H1 (cell line): Measurements from ENCODE around the gene ERCC6. TPM values are rescaled to one million over a fixed set of nuclear protein-coding genes. Genes with fewer than 3 reads are reported as not detected.

Experiments used
- CTCF ChIA-PET: fragments of 300-600 bp; sonication (Branson Sonifier 250); formaldehyde crosslinking; loops from one replicate; lab custom pipeline; 2021; ENCODE audit not compliant: partially characterized antibody; lab: Charles Lee
- POLR2A ChIA-PET: fragments of 300-600 bp; sonication (Branson Sonifier 250); formaldehyde crosslinking; loops from one replicate; lab custom pipeline; 2021; ENCODE audit warnings: inconsistent platforms; ENCODE audit not compliant: partially characterized antibody; lab: Charles Lee
- DNase-seq, 2 experiments: peaks; one replicate each; pipeline versions ENCODE4 v3.0.0 to v3.0.0-alpha.2; 2010 to 2022; ENCODE audit warnings: low spot score in 2 of 2, low read depth in 1 of 2, mixed read lengths in 1 of 2
- FAIRE-seq: peaks from 2 replicates; lab custom pipeline; 2011; peaks lifted over from hg19 to GRCh38; lab: Jason Lieb, UNC
- H2AFZ ChIP-seq: 2 replicates; pipeline ENCODE4 v1.8.1; 2012; ENCODE audit warnings: low read length, inconsistent platforms
- H2AK5ac ChIP-seq: 2 replicates; pipeline ENCODE4 v1.6.1; 2013; ENCODE audit warnings: low read depth, low read length
- H2BK120ac ChIP-seq: replicated peaks from 2 replicates; pipeline ENCODE3; 2013; ENCODE audit warnings: low read depth, low read length, inconsistent platforms
- H2BK12ac ChIP-seq: 2 replicates; pipeline ENCODE4 v1.6.1; 2013; ENCODE audit warnings: low read depth, low read length
- H2BK15ac ChIP-seq: 2 replicates; pipeline ENCODE4 v1.6.1; 2013; ENCODE audit warnings: low read length
- H2BK20ac ChIP-seq: 2 replicates; pipeline ENCODE4 v1.6.1; 2013; ENCODE audit warnings: low read length
- H2BK5ac ChIP-seq: 2 replicates; pipeline ENCODE4 v1.6.1; 2013; ENCODE audit warnings: low read depth, low read length
- H3K14ac ChIP-seq: 2 replicates; pipeline ENCODE4 v1.6.1; 2013; ENCODE audit warnings: inconsistent platforms; ENCODE audit not compliant: insufficient read length
- H3K18ac ChIP-seq: 2 replicates; pipeline ENCODE4 v1.6.1; 2013; ENCODE audit warnings: low read length; ENCODE audit errors: extremely low read depth
- H3K23ac ChIP-seq: 2 replicates; pipeline ENCODE4 v1.6.1; 2013; ENCODE audit warnings: inconsistent platforms; ENCODE audit not compliant: insufficient read length
- H3K23me2 ChIP-seq: 2 replicates; pipeline ENCODE4 v1.6.1; 2013; ENCODE audit warnings: low read depth, low read length
- H3K27ac ChIP-seq: 2 replicates; pipeline ENCODE4 v1.6.1; 2011; ENCODE audit warnings: low read depth, low read length, inconsistent platforms
- H3K27me3 ChIP-seq, 4 experiments: replicated peaks in 1 of 4; 1 replicate in 1 of 4; 2 replicates in 3 of 4; pipeline versions ENCODE4 v1.6.1 to v1.8.1; 2011 to 2013; ENCODE audit warnings: low read length in 3 of 4, mild to moderate bottlenecking in 3 of 4, inconsistent platforms in 2 of 4, mixed read lengths in 2 of 4, moderate library complexity in 1 of 4; ENCODE audit not compliant: control insufficient read depth in 3 of 4, insufficient read depth in 3 of 4; ENCODE audit errors: extremely low read depth in 1 of 4
- H3K36me3 ChIP-seq, 4 experiments: 2 replicates each; pipeline versions ENCODE4 v1.6.1 to v1.8.1; 2011 to 2013; ENCODE audit warnings: mild to moderate bottlenecking in 4 of 4, low read length in 3 of 4, moderate library complexity in 2 of 4, control low read depth in 1 of 4, inconsistent platforms in 1 of 4; ENCODE audit not compliant: insufficient read depth in 4 of 4, control insufficient read depth in 2 of 4
- H3K4ac ChIP-seq: replicated peaks from 2 replicates; pipeline ENCODE3; 2013; ENCODE audit warnings: low read length, low read depth, mixed read lengths, inconsistent platforms; ENCODE audit not compliant: insufficient read length
- H3K4me1 ChIP-seq, 4 experiments: replicated peaks in 1 of 4; 1 replicate in 1 of 4; 2 replicates in 3 of 4; pipeline versions ENCODE4 v1.6.1 to v1.8.1; 2011 to 2013; ENCODE audit warnings: low read length in 3 of 4, inconsistent platforms in 2 of 4, mixed read lengths in 1 of 4; ENCODE audit not compliant: insufficient read depth in 4 of 4, control insufficient read depth in 3 of 4
- H3K4me2 ChIP-seq, 2 experiments: 2 replicates each; pipeline versions ENCODE4 v1.6.1 to v1.8.1; 2011 to 2013; ENCODE audit warnings: low read depth in 2 of 2, low read length in 2 of 2, control low read depth in 1 of 2, inconsistent platforms in 1 of 2, mild to moderate bottlenecking in 1 of 2; ENCODE audit not compliant: insufficient read depth in 1 of 2
- H3K4me3 ChIP-seq, 4 experiments: fragments of 200-600, 300-600 bp in 1 of 4; sonication (generic), shearing (Covaris generic), sonication (Bioruptor Twin) in 1 of 4; 2 replicates each; pipeline versions ENCODE4 v1.5.1 to v1.8.1; 2011 to 2016; ENCODE audit warnings: low read length in 4 of 4, low read depth in 3 of 4, control low read depth in 2 of 4, inconsistent platforms in 2 of 4, mild to moderate bottlenecking in 2 of 4, mixed read lengths in 1 of 4, moderate library complexity in 1 of 4; ENCODE audit not compliant: insufficient read depth in 2 of 4; ENCODE audit errors: extremely low read depth in 1 of 4
- H3K56ac ChIP-seq: replicated peaks from 2 replicates; pipeline ENCODE3; 2013; ENCODE audit warnings: low read depth, mild to moderate bottlenecking, mixed read lengths, low read length, inconsistent platforms; ENCODE audit not compliant: insufficient read length
- H3K79me1 ChIP-seq: 2 replicates; pipeline ENCODE4 v1.6.1; 2013; ENCODE audit warnings: low read depth, low read length, control low read depth
- H3K79me2 ChIP-seq, 2 experiments: 2 replicates each; pipeline versions ENCODE4 v1.6.1 to v1.8.1; 2012 to 2013; ENCODE audit warnings: low read length in 2 of 2, mild to moderate bottlenecking in 2 of 2, inconsistent platforms in 1 of 2; ENCODE audit not compliant: insufficient read depth in 2 of 2, control insufficient read depth in 1 of 2
- H3K9ac ChIP-seq, 4 experiments: replicated peaks in 1 of 4; 1 replicate in 1 of 4; 2 replicates in 3 of 4; pipeline versions ENCODE4 v1.6.1 to v1.8.1; 2011 to 2013; ENCODE audit warnings: low read depth in 3 of 4, low read length in 3 of 4, control low read depth in 2 of 4, mild to moderate bottlenecking in 2 of 4, moderate library complexity in 2 of 4, inconsistent platforms in 1 of 4; ENCODE audit errors: extremely low read depth in 1 of 4
- H3K9me3 ChIP-seq, 2 experiments: 2 replicates each; pipeline versions ENCODE4 v1.6.1 to v1.8.1; 2012 to 2013; ENCODE audit warnings: mild to moderate bottlenecking in 2 of 2, moderate library complexity in 2 of 2, control low read depth in 1 of 2, inconsistent platforms in 1 of 2, low read depth in 1 of 2, low read length in 1 of 2, mixed read lengths in 1 of 2; ENCODE audit not compliant: insufficient read depth in 2 of 2
- H4K20me1 ChIP-seq, 2 experiments: replicated peaks in 1 of 2; 2 replicates each; pipeline versions ENCODE3 to v1.8.1; 2011 to 2013; ENCODE audit warnings: inconsistent platforms in 2 of 2, low read length in 2 of 2, mild to moderate bottlenecking in 1 of 2; ENCODE audit not compliant: insufficient read depth in 2 of 2, control insufficient read depth in 1 of 2
- H4K5ac ChIP-seq: 2 replicates; pipeline ENCODE4 v1.6.1; 2013; ENCODE audit warnings: low read length, low read depth, mixed read lengths, inconsistent platforms; ENCODE audit not compliant: insufficient read length
- H4K8ac ChIP-seq: 2 replicates; pipeline ENCODE4 v1.8.0; 2013; ENCODE audit warnings: mild to moderate bottlenecking, moderate library complexity, low read length, inconsistent platforms; ENCODE audit not compliant: insufficient read depth; ENCODE audit errors: extremely low read depth
- H4K91ac ChIP-seq: replicated peaks from 2 replicates; pipeline ENCODE3; 2013; ENCODE audit warnings: low read length, mixed read lengths, inconsistent platforms; ENCODE audit not compliant: insufficient read length
- GABPA ChIP-seq: IDR thresholded peaks from 2 replicates; pipeline ENCODE4 v1.6.1; 2011; ENCODE audit warnings: mild to moderate bottlenecking, low read length, moderate library complexity, borderline replicate concordance; ENCODE audit not compliant: insufficient read depth
- USF2 ChIP-seq: IDR thresholded peaks from 2 replicates; pipeline ENCODE4 v1.6.1; 2011; ENCODE audit warnings: low read length, improper control_type of control experiment
- WGBS, 2 experiments: shearing (Covaris generic) in 1 of 2; methylation state at CpG; one replicate each; pipeline versions ENCODE4 v1.1.6 to v1.1.7; 2013 to 2015; ENCODE audit warnings: low lambda C conversion rate in 2 of 2, mixed read lengths in 2 of 2, inconsistent platforms in 1 of 2, low coverage in 1 of 2, missing lambda C conversion rate in 1 of 2; ENCODE audit not compliant: insufficient replicate concordance in 2 of 2, insufficient coverage in 1 of 2, insufficient read length in 1 of 2; ENCODE audit errors: extremely low coverage in 1 of 2, missing lambda C conversion rate in 1 of 2; 5-methylcytosine and 5-hydroxymethylcytosine counted together
- polyA plus RNA-seq, 7 experiments: library from polyadenylated mRNA; depleted of rRNA in 3 of 7; stranded (reverse) in 5 of 7; unstranded in 2 of 7; fragments of >200 nt in 5 of 7; fragments of 200-250 nt in 2 of 7; gene quantifications; 1 replicate in 5 of 7; 2 replicates in 1 of 7; 4 replicates in 1 of 7; pipeline versions ENCODE4 v1.2.1 to v1.2.3, GENCODE V29; 2011 to 2013; ENCODE audit warnings: missing spikeins in 2 of 7, mixed read lengths in 2 of 7
- total RNA-seq: library from RNA; stranded (reverse); fragmentation: NEBNext Ultra II Directional; extraction: Animal tissue kit (Norgen Biotek cat#: 25700); gene quantifications from 2 replicates; pipeline ENCODE4 v1.2.1, GENCODE V29; 2021

ERCC6 gene
- total and polyA plus RNA-seq, 2 of the 8 experiments (the other 6 are each of a cell fraction or from before 2014, with no cell fraction given): 4.1 to 11.9 TPM

GRCh38 chr10:49558190-49558589 is 19.3 kb upstream of the ERCC6 start:
- no peak overlapping the region for H2BK20ac ChIP-seq
- no peak overlapping the region for H2BK12ac ChIP-seq
- CTCF ChIA-PET: no interaction called here
- H3K56ac ChIP-seq: no peak overlapping the region
- no peak overlapping the region for H2AK5ac ChIP-seq
- no peaks in the 10 kb centered on the region for H3K36me3 ChIP-seq
- H3K9me3 ChIP-seq: no peaks in the 10 kb centered on the region; a peak in 2 of 4 replicates
- H4K20me1 ChIP-seq: no peaks in the 10 kb centered on the region
- H3K4ac ChIP-seq: no peak overlapping the region
- no peak overlapping the region for H2BK120ac ChIP-seq
- no peaks in the 10 kb centered on the region for H3K79me2 ChIP-seq
- no peak overlapping the region for H3K23ac ChIP-seq
- H4K8ac ChIP-seq: no peak overlapping the region
- WGBS, 2 experiments: 89% methylated on average over 5 of the region's 5 CpGs; no CpG with 5 or more reads in 1 of the 2 experiments
- no peaks in the 10 kb centered on the region for H3K79me1 ChIP-seq
- H4K91ac ChIP-seq: no peak overlapping the region
- FAIRE-seq (no peak), DNase-seq (no peak)
- H3K27ac ChIP-seq: no peak overlapping the region
- no peak overlapping the region for H3K14ac ChIP-seq
- H3K4me2 ChIP-seq: no peak overlapping the region
- no peak overlapping the region for H3K18ac ChIP-seq
- no peak overlapping the region for H2AFZ ChIP-seq
- POLR2A ChIA-PET: no interaction called here
- no peaks in the 10 kb centered on the region; the same call in 1 of the 2 replicates for H3K23me2 ChIP-seq
- H3K4me3 ChIP-seq: no peak overlapping the region
- 0 out of 7 replicates have a peak, but pooled peaks cover 0 to 3% (median 0%) of the 10 kb centered on the region in 4 experiments for H3K27me3 ChIP-seq
- H2BK15ac ChIP-seq: no peak overlapping the region
- H3K9ac ChIP-seq: no peak overlapping the region
- H3K4me1 ChIP-seq: no peaks in the 10 kb centered on the region; a peak in 3 of 7 replicates
- H4K5ac ChIP-seq: no peak overlapping the region
- no peak overlapping the region for H2BK5ac ChIP-seq
- TF ChIP-seq USF2: no peak
- no peak for TF ChIP-seq GABPA
